PC-3 (cell line): ENCODE measurements around the gene GALNS.

Experiments
- CTCF ChIP-seq: fragments of 300-600 bp; sonication (generic); conservative IDR thresholded peaks from 2 replicates; pipeline ENCODE4 v1.5.1; 2017; ENCODE audit warnings: antibody characterized with exemption, low read depth, mild to moderate bottlenecking, low read length
- EZH2 ChIP-seq: fragments of 300-600 bp; sonication (generic); IDR thresholded peaks from one replicate; pipeline ENCODE4 v1.6.1; 2017; ENCODE audit warnings: antibody characterized with exemption, mild to moderate bottlenecking, low read length; ENCODE audit not compliant: unreplicated experiment

GRCh38 chr16:88828711-88829110 is 28.0 kb downstream of the GALNS start:
- TF ChIP-seq CTCF (no peak), EZH2 (no peak)
